WERI-Rb-1 (cell line): ENCODE measurements around the gene PRSS57.
"Not testable (repeated sequence)": the region's sequence is repeated elsewhere in the genome, so short reads cannot be mapped to it uniquely, and the experiment has no call there.

Experiments
- DNase-seq: peaks from one replicate; pipeline ENCODE4 v3.0.0-alpha.2; 2020
- H3K27ac ChIP-seq: fragments of 250-450 bp; sonication (Bioruptor Pico); 2 replicates; pipeline ENCODE4 v1.5.1; 2020; ENCODE audit warnings: mild to moderate bottlenecking, moderate library complexity
- H3K27me3 ChIP-seq: fragments of 250-450 bp; sonication (Bioruptor Pico); 2 replicates; pipeline ENCODE4 v1.5.1; 2021; ENCODE audit warnings: mild to moderate bottlenecking, low read depth, moderate library complexity; ENCODE audit not compliant: insufficient read depth, severe bottlenecking
- H3K36me3 ChIP-seq: fragments of 250-450 bp; sonication (Bioruptor Pico); 2 replicates; pipeline ENCODE4 v1.5.1; 2020; ENCODE audit warnings: mild to moderate bottlenecking, moderate library complexity
- H3K4me3 ChIP-seq: 2 replicates; pipeline ENCODE4 v1.5.1; 2011; ENCODE audit warnings: low read depth, mild to moderate bottlenecking, control low read depth, low read length
- H3K9me3 ChIP-seq: fragments of 250-450 bp; sonication (Bioruptor Pico); 2 replicates; pipeline ENCODE4 v1.5.1; 2021; ENCODE audit warnings: mild to moderate bottlenecking, moderate library complexity; ENCODE audit not compliant: severe bottlenecking
- CTCF ChIP-seq: IDR thresholded peaks from 2 replicates; pipeline ENCODE4 v1.5.1; 2011; ENCODE audit warnings: low read depth, mild to moderate bottlenecking, control low read depth, inconsistent platforms, low read length

The PRSS57 gene

GRCh38 chr19:703329-703650 lies 8.0 kb upstream of the PRSS57 start:
- no peak for DNase-seq
- Histone ChIP-seq H3K36me3 (no peaks in the 10 kb centered on the region), H3K4me3 (no peak overlapping the region), H3K27me3 (no peaks in the 10 kb centered on the region), H3K27ac (no peak overlapping the region), H3K9me3 (no peaks in the 10 kb centered on the region)
- no peak for TF ChIP-seq CTCF

GRCh38 chr19:702847-703246 lies 7.6 kb upstream of the PRSS57 start:
- H3K27ac ChIP-seq, H3K4me3 ChIP-seq, H3K36me3 ChIP-seq, H3K9me3 ChIP-seq, DNase-seq, H3K27me3 ChIP-seq: not testable (repeated sequence)

GRCh38 chr19:699885-700284 lies 4.6 kb upstream of the PRSS57 start:
- H3K36me3 ChIP-seq, DNase-seq, H3K9me3 ChIP-seq, H3K27me3 ChIP-seq, H3K27ac ChIP-seq, H3K4me3 ChIP-seq: not testable (repeated sequence)

- not testable (repeated sequence) for H3K36me3 ChIP-seq, H3K4me3 ChIP-seq, H3K27ac ChIP-seq, DNase-seq, H3K9me3 ChIP-seq, H3K27me3 ChIP-seq
These were observed 3.3 kb upstream of the PRSS57 start for GRCh38 chr19:698529-698928.

GRCh38 chr19:694481-695351 lies 536 bp downstream of the PRSS57 start:
- H3K27me3 ChIP-seq: no peaks in the 10 kb centered on the region
- H3K27ac ChIP-seq: no peak overlapping the region
- H3K4me3 ChIP-seq: no peak overlapping the region
- no peak for DNase-seq
- no peak for TF ChIP-seq CTCF
- H3K36me3 ChIP-seq: no peaks in the 10 kb centered on the region
- H3K9me3 ChIP-seq: no peaks in the 10 kb centered on the region

- no peak overlapping the region for H3K4me3 ChIP-seq
- peaks cover 3% of the 10 kb centered on the region for H3K9me3 ChIP-seq
- no peaks in the 10 kb centered on the region for H3K36me3 ChIP-seq
- TF ChIP-seq CTCF: no peak
- no peaks in the 10 kb centered on the region for H3K27me3 ChIP-seq
- no peak for DNase-seq
- H3K27ac ChIP-seq: no peak overlapping the region
These were observed 5.0 kb downstream of the PRSS57 start for GRCh38 chr19:690203-690602.

GRCh38 chr19:688992-689391 lies 6.3 kb downstream of the PRSS57 start:
- no peak overlapping the region for H3K4me3 ChIP-seq
- H3K9me3 ChIP-seq: peaks cover 3% of the 10 kb centered on the region
- no peak overlapping the region for H3K27ac ChIP-seq
- no peaks in the 10 kb centered on the region for H3K27me3 ChIP-seq
- TF ChIP-seq CTCF: no peak
- no peaks in the 10 kb centered on the region for H3K36me3 ChIP-seq
- DNase-seq: no peak
